GM21825 (cell line): ENCODE data around the gene RASAL2.
"Not testable (repeated sequence)": the region's sequence is repeated elsewhere in the genome, so short reads cannot be mapped to it uniquely, and the experiment has no call there.

Source experiments
- ATAC-seq: cut with Tn5 transposase; IDR thresholded peaks from one replicate; pipeline ENCODE4 v1.9.1; 2021; ENCODE audit warnings: mild to moderate bottlenecking, moderate library complexity; ENCODE audit not compliant: unreplicated experiment

The RASAL2 gene

DNA sequence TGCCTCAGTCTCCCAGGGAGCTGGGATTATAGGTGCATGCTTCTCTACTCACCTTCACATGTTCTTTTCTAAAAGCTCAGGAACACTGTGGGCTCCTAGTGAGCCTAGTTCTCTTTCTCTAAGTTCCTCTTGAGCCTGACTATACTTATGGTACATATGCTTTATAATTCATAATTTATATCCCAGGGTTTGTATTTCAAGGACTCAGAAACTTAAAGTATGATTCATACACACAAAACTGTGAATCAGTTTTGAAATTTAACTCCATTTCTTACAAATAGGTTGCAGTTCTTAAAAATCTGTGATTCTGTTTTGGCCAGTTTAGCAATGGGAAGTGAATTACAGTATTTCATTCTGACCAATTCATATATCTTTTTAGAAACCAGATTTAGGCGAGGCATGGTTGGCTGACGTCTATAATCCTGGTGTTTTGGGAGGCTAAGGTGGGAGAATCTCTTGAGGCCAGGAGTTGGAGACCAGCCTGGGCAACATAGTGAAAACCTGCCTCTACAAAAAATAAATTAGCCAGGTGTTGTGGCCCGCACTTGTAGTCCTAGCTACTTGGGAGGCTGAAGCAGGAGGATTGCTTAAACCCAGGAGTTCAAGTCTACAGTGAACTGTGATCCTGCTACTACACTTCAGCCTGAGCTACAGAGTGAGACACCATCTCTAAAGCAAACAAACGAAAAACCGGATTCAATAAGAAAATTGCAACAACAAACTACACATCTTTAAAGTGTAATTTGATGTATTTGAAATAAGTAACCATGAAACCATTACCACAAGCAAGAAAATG lies 15.6 kb downstream of the RASAL2 start:
- ATAC-seq, result no peak

GRCh38 chr1:178115260-178115659 lies 21.4 kb downstream of the RASAL2 start:
- ATAC-seq, result no peak

DNA sequence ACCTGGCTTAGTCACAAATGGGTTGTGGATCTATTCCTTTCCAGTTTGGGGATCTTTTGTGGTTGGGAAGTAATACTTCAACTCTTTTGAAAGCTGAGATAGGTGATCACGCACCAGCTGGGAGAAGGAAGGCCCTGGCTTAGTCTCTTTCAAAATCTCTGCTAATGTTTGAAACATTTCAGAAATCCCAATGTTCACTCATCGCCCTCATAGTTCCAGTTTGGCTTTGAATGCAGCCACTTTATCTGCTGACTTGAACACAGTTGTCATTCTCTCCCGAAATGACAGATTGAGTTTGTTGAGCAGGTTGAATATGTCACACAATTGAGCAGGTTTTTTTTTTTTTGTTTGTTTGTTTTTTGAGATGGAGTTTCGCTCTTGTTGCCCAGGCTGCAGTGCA lies 24.6 kb downstream of the RASAL2 start:
- ATAC-seq, result no peak

DNA sequence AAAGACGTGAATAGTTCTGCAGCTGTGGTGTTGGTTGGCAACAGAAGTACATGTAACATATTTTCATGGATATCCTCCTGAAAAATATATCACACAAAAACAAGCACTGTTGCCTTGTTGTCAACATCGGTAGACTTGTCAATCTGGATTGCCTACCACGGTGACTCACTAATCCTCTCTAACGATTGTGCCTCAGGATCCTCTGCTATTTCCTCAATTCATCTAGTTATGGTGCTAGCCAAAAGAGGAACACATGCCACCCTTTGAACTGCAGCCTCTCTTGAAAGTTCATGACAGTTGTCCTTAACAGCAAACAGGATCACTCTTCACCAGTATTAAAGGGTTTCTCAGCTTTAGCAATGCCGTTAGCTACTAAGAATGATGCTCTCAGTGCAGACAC lies 25.7 kb downstream of the RASAL2 start:
- no peak for ATAC-seq

DNA sequence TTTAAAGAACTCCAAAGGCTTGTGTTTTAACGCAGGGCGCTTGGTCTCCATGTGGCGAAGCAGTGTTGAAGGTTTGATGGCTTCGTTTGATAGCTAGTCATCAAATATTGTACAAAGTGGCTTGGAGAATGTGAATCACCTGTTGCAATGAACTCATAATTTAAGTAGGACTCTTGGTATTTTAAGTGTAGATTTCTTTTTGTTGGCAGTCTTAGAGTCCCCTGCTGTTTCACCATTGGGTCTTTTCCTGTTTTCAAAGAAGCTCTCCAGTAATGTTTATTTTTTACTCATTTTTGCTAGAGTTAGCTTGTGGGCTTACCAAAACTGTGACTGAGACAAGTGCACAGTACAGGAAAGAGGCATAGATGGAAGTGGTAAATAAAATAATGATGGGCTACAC lies 26.2 kb downstream of the RASAL2 start:
- no peak for ATAC-seq

GRCh38 chr1:178120520-178121052 lies 26.7 kb downstream of the RASAL2 start:
- ATAC-seq, result not testable (repeated sequence)

DNA sequence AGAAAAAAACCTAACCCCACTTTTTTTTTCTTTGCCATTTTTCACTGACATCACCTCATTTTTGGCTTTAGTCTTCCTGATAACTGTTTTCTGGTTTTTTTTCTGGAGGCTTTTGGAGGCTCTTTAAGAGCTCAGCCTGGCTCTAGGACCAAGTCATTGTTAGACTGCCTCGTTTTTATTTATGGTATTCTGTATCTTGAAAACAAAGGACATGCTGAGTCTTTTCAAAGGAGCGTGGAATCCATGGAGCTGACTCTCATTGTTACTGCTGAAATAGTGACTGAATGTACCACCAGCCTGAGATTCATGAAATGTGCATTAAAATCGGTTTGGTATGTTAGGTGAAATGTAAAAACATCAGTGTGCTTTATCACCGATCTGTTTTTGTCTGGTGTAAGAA lies 28.0 kb downstream of the RASAL2 start:
- no peak for ATAC-seq

GRCh38 chr1:178122283-178122682 lies 28.4 kb downstream of the RASAL2 start:
- no peak for ATAC-seq

GRCh38 chr1:178124115-178124514 lies 30.2 kb downstream of the RASAL2 start:
- ATAC-seq, result no peak

DNA sequence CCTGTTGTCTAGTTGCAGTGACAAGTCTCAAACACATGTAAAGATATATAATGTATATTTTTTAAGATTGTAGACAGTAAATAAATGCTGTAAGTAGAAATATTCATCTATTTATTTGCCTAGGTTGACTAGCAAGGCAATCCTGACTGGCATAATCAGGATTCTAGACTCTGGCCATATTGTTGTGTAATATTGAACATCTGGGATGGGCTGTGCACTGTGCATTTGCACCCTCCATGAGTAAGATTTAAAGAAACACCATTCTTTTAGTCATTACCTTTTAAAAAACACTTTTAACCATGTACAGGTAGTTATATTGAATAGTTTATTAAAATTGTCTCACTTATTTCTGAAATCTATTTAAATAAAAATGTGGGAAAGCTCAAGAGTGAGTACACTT lies 32.4 kb downstream of the RASAL2 start:
- ATAC-seq, result no peak

- no peak for ATAC-seq
Measured at GRCh38 chr1:178126741-178127185, 32.9 kb downstream of the RASAL2 start.

GRCh38 chr1:178127482-178128191 lies 33.7 kb downstream of the RASAL2 start:
- no peak for ATAC-seq

- ATAC-seq, result no peak
Measured at GRCh38 chr1:178133239-178133989, 39.5 kb downstream of the RASAL2 start.

GRCh38 chr1:178134061-178134460 lies 40.2 kb downstream of the RASAL2 start:
- ATAC-seq, result no peak

DNA sequence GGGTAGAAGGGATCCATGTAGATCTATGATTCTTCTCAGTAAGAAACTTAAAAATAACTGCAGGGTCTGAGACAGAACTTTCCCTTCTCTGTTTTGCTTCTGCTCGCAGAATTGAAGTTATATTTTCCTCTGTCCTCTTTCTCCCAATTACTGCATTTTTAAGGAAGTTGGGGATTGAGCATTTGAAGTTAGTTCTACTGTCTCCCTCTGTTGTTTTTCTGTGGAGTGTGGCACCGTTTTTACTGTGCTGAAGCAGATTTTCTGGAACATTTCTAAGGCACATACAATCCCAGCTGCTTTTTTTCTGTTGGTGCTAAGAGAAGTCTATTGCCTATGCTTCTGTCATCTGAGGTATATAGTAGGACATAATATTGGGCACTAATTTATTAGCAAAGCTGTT lies 43.3 kb downstream of the RASAL2 start:
- ATAC-seq, result no peak

GRCh38 chr1:178142806-178143205 lies 48.9 kb downstream of the RASAL2 start:
- no peak for ATAC-seq

GRCh38 chr1:178143730-178144690 lies 50.1 kb downstream of the RASAL2 start:
- no peak for ATAC-seq

GRCh38 chr1:178145605-178146004 lies 51.7 kb downstream of the RASAL2 start:
- no peak for ATAC-seq

- ATAC-seq, result no peak
Measured at GRCh38 chr1:178146436-178146835, 52.5 kb downstream of the RASAL2 start.

DNA sequence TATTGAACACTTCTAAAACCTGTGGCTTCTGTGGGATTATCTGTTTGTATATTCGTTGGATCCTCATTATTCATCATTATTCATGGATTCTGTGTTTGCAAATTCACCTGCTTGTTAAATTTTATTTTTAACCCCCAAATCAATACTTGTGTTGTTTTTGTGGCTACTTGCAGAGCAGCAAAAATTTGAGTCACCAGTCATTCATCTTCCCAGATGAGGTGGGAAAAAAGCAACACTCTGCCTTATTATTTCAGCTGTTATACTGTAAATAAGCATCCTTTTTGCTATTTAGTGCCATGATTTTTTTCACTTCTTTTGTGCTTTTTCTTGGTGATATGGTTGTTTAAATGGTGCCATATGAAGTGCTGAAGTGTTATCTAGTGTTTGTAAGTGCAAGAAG lies 56.7 kb downstream of the RASAL2 start:
- ATAC-seq, result no peak
